ENCODE data around the gene ANKRD9. TPM values are rescaled to one million over a fixed set of nuclear protein-coding genes. Genes with fewer than 3 reads are reported as not detected.
A peak's percentile ranks its signal among the peaks of the same experiment; 100 is the strongest.
"Not testable (repeated sequence)": the region's sequence is repeated elsewhere in the genome, so short reads cannot be mapped to it uniquely, and the experiment has no call there.

ANKRD9 gene
- total RNA-seq, 1 donor from 2014 or later: 34.6 TPM

DNA sequence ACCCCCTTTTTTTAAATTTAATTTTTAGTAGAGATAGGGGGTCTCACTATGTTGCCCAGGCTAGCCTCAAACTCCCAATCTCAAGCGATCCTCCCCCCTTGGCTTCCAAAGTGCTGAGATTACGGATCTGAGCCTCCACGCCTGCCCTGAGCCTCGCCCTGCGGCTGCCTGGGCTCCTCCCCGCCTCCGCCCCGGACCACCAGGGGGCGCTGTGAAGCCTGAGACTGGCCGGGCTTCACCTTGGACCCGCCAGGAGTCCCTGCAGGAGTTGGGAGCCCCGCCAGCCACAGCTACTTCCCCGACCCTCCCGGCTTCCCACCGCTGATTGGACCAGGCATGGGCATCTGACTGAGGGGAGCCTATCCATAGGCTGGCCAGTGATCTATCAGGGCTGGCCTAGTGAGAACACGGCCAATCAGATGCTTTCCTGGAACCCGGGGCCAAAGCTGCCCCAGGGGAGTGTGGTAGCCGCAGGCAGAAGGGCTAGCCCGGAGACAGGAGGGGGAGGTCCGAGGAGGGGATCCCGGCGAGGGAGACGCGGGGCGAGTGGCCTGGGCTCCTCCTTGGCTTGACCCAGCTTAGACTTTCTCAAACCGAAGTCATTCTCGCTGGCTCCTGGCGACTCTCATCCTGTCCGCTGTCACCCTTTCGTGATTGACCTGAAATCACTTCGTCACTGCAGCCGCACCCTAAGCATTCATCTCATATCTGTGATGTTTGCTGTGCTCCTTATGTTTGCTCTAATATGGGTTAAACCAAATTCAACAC lies 15.1 kb upstream of the ANKRD9 start:
- intact Hi-C loops (cut with DNase I): loop anchor here (2.0 kb wide), 1 partner anchor 68 kb away; the partner anchor contains the start of gene RCOR1
- DNase-seq (ENCODE audit: extremely low spot score in 2 of 2): peak in 1 of 2 donors; percentile 99
- Histone ChIP-seq H3K4me3 (peak overlapping the region; percentile 56 to 59), H3K4me1 (peaks cover 24% of the 10 kb centered on the region), H3K36me3 (no peaks in the 10 kb centered on the region), H3K9me3 (no peaks in the 10 kb centered on the region), H3K27ac (peak overlapping the region; percentile 77), H3K27me3 (no peaks in the 10 kb centered on the region)
- TF ChIP-seq, protein P1, sequence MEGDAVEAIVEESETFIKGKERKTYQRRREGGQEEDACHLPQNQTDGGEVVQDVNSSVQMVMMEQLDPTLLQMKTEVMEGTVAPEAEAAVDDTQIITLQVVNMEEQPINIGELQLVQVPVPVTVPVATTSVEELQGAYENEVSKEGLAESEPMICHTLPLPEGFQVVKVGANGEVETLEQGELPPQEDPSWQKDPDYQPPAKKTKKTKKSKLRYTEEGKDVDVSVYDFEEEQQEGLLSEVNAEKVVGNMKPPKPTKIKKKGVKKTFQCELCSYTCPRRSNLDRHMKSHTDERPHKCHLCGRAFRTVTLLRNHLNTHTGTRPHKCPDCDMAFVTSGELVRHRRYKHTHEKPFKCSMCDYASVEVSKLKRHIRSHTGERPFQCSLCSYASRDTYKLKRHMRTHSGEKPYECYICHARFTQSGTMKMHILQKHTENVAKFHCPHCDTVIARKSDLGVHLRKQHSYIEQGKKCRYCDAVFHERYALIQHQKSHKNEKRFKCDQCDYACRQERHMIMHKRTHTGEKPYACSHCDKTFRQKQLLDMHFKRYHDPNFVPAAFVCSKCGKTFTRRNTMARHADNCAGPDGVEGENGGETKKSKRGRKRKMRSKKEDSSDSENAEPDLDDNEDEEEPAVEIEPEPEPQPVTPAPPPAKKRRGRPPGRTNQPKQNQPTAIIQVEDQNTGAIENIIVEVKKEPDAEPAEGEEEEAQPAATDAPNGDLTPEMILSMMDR (IDR thresholded peaks at IDR 0.05): peak; percentile 90 to 99 (median 99)
- TF ChIP-seq POLR2AphosphoS5 (IDR thresholded peaks at IDR 0.05; ENCODE audit: insufficient read depth in 1 of 2, low read depth in 1 of 2): peak; percentile 84 to 86
- TF ChIP-seq POLR2A (IDR thresholded peaks at IDR 0.05): no peak

DNA sequence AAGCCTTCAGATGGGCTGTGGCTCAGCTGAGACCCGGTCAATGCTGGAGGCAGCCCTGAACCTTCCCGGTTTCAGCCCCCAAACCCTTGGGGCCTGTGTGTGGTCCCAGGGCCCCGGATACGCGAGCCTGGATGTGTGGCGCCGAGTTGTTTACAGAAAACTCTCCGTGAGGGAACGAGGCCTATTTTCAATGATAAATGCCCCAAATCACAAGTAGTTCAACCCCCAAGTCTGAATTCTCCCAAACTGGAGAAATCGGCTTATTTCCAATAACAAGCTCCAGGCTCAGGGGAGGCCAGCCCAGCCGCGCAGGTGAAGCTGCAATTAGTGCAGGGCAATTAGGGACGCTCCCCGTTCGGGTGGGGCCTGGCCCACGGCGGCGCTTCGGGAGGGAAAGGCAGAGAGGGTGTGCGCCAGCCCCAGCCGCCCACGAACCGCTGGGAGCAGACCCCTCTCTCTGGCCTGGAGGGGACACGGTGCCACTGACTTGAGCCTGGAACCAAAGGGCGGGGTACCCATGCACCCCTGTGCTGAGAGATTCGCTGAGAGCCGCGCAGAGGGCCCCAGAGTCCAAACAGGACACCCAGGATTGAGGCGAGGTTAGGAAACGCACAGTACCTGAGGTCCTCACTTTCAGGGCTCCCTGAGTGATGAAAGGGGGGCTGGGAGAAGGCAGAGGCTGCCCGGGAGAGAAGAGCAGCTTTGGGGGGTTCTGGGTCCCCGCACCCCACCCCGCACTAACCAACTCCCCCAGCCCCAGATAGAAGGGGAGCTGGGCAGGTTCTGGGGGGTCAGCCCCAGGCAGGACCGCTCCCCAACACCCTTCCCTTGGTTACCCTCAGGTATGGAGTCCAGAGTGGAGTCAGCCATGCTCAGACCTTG lies 14.2 kb upstream of the ANKRD9 start:
- H3K4me3 ChIP-seq: peak overlapping the region; percentile 56 to 59
- intact Hi-C loops (cut with DNase I): loop anchor here (2.0 kb wide), 1 partner anchor 69 kb away; the partner anchor contains the start of gene RCOR1
- DNase-seq (ENCODE audit: extremely low spot score in 2 of 2): no peak

DNA sequence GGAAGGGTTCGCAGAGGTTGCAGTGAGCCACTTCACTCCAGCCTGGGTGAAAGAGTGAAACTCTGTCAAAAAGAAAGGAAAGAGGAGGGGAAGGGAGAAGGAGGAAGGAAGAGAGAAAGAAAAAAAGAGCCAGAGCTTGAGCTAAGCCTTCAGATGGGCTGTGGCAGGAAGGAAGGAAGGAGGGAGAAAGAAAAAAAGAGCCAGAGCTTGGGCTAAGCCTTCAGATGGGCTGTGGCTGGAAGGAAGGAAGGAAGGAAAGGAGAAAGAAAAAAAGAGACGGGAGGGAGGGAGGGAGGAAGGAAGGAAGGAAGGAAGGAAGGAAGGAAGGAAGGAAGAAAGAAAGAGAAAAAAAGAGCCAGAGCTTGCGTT lies 13.6 kb upstream of the ANKRD9 start:
- Histone ChIP-seq H3K27ac (no peak overlapping the region), H3K36me3 (no peaks in the 10 kb centered on the region), H3K4me3 (no peak overlapping the region), H3K9me3 (no peaks in the 10 kb centered on the region), H3K4me1 (peaks cover 24% of the 10 kb centered on the region), H3K27me3 (no peaks in the 10 kb centered on the region)
- TF ChIP-seq POLR2A (IDR thresholded peaks at IDR 0.05): no peak
- TF ChIP-seq POLR2AphosphoS5 (IDR thresholded peaks at IDR 0.05; ENCODE audit: insufficient read depth in 1 of 2, low read depth in 1 of 2): no peak
- no peak for DNase-seq (ENCODE audit: extremely low spot score in 2 of 2)
- intact Hi-C loops (cut with DNase I): no loop called here

More for the DNA sequence above, 14.2 kb upstream of the ANKRD9 start:
- peaks cover 24% of the 10 kb centered on the region for H3K4me1 ChIP-seq
- TF ChIP-seq, protein P1 (IDR thresholded peaks at IDR 0.05): no peak
- no peak for TF ChIP-seq POLR2AphosphoS5 (IDR thresholded peaks at IDR 0.05; ENCODE audit: insufficient read depth in 1 of 2, low read depth in 1 of 2)
- TF ChIP-seq POLR2A (IDR thresholded peaks at IDR 0.05): no peak
- H3K9me3 ChIP-seq: no peaks in the 10 kb centered on the region
- peak overlapping the region; percentile 77 for H3K27ac ChIP-seq
- no peaks in the 10 kb centered on the region for H3K36me3 ChIP-seq
- H3K27me3 ChIP-seq: no peaks in the 10 kb centered on the region

DNA sequence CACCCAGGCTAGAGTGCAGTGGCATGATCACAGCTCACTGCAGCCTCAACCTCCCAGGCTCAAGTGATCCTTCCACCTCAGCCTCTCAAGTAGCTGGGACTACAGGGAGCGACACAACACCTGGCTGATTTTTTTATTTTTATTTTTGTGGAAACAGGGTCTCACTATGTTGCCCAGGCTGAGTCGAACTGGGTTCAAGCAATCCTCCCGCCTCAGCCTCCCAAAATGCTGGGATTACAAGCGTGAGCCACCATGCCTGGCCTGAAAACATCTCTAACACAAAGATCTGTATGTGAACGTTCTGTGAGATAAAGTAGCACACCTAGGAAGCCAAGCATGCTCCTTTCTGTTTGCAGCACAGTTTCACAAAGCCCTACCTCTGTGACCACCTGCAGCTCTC lies 10.1 kb upstream of the ANKRD9 start:
- H3K27me3 ChIP-seq; H3K9me3 ChIP-seq; H3K27ac ChIP-seq; DNase-seq (ENCODE audit: extremely low spot score in 2 of 2); H3K36me3 ChIP-seq; intact Hi-C loops (cut with DNase I); H3K4me3 ChIP-seq: not testable (repeated sequence)
- H3K4me1 ChIP-seq: peaks cover 22% of the 10 kb centered on the region

DNA sequence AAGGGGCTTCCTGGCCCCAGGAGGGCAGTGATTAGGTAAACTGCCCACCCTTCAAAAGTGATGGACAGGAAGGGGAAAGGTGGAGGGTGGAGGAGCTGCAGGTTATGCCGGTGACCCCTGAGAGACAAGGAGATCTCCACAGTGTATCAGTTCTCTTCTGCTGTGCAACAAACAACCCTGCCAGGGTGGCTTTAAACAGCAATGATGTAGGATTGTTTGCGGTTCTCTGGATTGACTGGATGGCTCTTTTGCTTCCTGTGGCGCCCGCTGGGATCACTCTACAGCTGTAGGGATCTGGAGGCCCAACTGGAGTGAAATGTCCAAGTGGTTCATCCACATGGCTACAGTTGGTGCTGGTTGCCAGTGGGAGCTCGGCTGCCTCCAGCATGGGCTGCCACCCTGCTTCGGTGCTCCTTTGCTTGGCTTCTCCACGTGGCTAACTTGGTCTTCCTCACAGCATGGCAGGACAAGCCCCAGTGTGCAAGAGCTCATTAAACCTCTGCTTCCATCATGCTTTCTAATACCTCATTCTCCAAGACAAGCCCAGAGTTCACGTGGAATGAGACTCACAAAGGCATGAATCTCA lies 8.6 kb upstream of the ANKRD9 start:
- intact Hi-C loops (cut with DNase I): no loop called here
- no peaks in the 10 kb centered on the region for H3K9me3 ChIP-seq
- no peak overlapping the region for H3K27ac ChIP-seq

More for the DNA sequence above, 8.6 kb upstream of the ANKRD9 start:
- Histone ChIP-seq H3K36me3 (no peaks in the 10 kb centered on the region), H3K4me3 (no peak overlapping the region), H3K4me1 (peaks cover 12% of the 10 kb centered on the region), H3K27me3 (no peaks in the 10 kb centered on the region)
- DNase-seq (ENCODE audit: extremely low spot score in 2 of 2): no peak
- TF ChIP-seq, protein P1 (IDR thresholded peaks at IDR 0.05): no peak
- TF ChIP-seq POLR2AphosphoS5 (IDR thresholded peaks at IDR 0.05; ENCODE audit: insufficient read depth in 1 of 2, low read depth in 1 of 2) (no peak), POLR2A (IDR thresholded peaks at IDR 0.05) (no peak)
